GM18511 (cell line): ENCODE data around the gene SPTY2D1.

Experiments used
- ATAC-seq: cut with Tn5 transposase; IDR thresholded peaks from one replicate; pipeline ENCODE4 v1.9.1; 2021; ENCODE audit warnings: mild to moderate bottlenecking, moderate library complexity; ENCODE audit not compliant: unreplicated experiment

The SPTY2D1 gene

DNA sequence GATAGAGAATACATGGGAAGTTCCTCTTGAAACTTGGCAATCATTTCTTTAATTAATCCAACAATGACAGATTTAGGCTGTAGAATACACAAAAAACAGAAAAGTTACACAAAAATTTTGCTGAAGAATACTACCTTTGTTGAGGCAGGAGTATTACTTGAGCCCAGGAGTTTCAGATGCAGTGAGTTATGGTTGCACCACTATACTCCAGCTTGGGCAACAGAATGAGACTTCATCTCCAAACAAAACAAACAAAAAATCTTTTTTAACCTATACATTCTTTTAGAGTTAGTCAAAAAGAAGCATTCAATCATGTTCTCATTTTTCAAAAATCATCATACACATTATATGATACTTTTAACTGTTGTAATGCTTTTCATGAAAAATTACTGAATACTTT is 67.7 kb downstream of the SPTY2D1 start:
- no peak for ATAC-seq

DNA sequence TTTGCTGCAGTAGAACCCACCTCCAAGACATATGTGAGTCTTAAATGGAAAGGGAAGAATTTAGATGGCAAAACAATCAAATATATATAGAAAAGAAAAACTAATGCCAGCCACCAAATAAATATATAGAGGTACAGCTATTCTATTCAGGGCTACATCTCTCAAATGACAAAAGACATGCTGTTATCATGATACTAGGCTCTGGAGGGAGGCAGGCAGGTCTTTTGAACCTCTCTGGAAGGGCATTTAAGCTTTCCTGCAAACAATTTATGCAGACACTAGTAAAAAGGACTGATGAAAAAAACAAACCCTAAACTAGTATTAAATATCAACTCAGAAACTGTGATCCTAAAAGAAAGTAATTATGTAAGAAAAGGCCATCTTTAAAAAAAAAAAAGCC is 70.0 kb downstream of the SPTY2D1 start:
- ATAC-seq, result no peak

DNA sequence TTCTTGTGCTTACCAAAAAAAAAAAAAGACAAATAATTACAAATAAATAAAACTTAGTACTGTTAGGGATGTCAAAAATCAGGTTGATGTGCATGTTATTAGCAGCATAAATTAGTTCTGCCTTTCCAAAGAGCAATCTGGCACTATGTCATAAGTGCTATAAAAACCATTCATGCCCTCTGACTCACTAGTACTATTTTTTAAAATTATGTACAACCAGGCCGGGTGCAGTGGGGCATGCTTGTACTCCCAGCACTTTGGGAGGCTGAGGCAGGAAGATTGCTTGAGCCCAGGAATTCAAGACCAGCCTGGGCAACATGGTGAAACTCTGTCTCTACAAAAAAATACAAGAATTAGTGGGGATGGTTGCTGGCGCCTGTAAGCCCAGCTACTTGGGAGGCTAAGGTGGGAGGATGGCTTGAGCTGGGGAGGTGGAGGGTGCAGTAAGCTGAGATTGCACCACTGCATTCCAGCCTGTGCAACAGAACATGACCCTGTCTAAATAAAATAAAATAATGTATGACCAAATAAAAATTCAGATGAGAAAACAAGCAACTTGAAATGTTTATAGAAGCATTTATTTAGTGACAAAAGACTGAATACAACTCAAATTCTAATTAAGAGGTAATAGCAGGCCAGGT is 70.9 kb downstream of the SPTY2D1 start:
- no peak for ATAC-seq
